GM21737 (cell line): Measurements from ENCODE around the gene PFKFB4.

Source experiments
- ATAC-seq: cut with Tn5 transposase; IDR thresholded peaks from one replicate; pipeline ENCODE4 v1.9.1; 2021; ENCODE audit warnings: mild to moderate bottlenecking, moderate library complexity; ENCODE audit not compliant: unreplicated experiment

The PFKFB4 gene

DNA sequence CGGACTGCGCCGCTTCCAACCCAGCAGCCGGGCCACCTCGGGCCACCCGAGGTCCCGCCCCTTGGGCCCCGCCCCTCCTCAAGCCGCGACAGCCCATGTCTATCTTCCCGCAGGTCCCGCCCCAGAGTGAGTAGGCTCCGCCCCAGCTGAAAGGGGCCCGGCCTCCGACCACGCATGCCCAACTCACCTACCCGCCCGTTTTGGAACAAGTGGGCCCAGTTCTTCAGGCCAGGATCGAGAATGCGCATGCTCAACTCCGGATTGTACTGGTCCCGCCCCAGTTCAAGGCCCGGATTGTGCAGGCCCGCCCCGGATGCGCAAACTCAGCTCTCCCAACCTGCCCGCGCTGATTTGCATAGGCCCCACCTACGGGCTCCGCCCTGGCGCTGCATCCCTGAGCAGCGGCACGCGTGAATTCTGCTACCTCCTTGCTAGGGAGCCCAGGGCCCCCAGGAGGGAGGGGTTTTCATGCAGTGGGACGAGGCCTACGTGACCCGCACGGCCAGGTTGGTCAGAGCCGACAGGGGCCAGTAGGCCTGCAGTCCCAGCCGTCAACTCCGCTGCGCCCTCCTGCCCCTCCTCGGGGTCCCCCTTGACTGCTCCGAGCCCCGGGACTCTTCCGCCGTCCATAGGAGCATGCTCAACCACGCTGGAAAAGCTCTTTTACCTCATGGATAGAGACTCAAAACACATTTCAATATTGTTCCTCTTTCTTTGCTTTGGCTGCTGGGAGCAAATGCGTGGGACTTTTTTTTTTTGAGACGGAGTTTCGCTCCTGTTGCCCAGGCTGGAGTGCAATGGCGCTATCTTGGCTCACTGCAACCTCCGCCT lies at the start of gene PFKFB4:
PFKFB4 (minus strand) TSS at position 8 of the 831 bp plus-strand sequence. CDS start 26 bp downstream, outside the sequence.
- peak; percentile 80 for ATAC-seq

DNA sequence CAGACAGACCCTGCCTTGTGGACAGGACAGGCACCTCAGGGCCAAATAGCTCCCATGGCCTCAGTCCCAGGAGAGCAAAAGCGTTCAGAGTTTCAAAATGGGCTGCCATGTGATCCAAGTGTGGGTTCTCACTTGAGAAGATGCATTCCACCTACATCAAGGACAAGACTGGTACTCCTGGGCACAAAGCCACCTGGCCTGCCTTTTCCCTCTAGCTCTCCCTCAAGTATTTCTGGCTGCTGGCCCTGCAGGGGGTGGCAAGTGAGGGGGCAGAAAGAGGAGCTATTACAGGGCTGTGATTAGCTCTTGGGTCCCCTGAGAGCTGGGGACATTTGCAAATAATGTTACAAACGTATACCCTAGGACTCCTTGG lies 45.0 kb upstream of the PFKFB4 start:
- ATAC-seq, result no peak

DNA sequence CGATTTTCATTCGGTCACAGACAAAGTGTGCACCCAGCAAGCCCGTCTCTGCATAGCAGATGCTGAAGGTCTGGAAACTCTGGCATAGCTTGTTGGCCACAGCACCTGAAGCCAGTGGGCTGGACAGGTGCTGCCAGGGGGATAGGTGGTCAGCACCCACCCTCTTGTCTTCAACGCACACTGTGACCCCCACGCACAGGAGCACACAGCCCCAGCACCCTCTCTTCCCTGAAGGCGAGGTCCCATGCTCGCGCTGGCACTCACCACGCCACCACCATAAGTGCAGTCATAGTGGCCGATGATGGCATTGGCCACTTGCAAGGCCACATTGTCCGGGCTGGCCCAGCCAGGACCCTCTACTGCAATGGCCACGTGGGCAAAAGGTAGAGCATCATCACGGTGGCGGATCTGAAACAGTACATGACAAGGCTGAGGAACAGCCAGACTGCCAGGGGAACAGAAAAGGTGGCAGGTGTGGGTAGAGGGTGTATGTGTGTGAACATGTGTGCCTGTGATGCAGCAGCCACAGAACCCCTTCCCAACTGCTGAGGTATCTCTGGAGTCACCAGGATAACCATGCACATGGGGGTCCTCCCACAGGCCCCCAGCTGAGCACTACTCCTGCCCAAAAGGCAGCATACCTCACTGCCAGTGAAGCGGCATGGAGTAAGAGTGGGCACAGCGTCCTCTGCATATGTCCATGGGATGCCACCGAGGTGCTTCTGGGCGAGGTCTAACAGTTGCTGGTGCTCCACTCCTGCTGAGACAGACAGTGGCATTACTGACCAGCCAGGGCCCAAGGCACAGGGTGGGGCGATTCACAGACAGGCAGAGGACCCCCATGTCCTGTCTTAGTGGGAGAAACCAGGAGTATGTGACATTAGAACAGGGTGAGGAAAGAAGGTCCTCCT lies 44.4 kb upstream of the PFKFB4 start:
- no peak for ATAC-seq

DNA sequence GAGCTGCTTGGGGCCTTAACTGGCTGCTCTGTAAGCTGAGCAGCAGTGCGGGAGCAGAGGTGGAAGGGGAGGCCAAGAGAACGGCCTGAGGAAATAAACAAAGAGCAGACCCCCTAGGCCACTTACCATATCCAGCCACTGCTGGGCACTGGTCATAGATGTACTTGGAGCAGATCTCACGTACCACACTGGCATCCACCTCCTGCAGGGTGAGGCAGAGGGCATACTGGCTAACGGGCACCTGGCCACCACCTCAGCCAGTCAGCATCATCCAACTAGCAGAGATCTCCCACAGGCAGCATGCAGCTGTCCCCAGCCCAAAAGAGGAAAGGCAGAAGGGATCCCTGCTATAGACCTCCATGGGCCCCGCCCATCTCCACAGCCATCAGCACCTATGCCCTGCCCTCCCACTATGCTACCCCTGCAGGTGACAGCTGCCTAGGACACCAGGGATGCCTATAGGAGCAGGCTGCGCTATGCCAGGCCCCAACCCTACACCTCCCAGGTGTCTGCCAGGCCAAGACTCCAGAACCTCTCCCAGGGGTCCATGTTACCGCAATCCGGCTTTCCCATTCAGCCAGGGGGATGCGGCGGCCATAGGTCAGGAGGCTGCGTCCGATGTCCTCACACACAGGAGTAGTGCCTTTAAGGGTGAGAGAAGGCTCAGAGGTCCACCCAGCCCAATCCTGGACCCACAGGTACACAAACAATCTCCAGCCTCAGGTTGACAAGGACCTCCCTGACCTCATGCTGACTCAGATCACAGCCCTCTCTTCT lies 43.1 kb upstream of the PFKFB4 start:
- no peak for ATAC-seq

DNA sequence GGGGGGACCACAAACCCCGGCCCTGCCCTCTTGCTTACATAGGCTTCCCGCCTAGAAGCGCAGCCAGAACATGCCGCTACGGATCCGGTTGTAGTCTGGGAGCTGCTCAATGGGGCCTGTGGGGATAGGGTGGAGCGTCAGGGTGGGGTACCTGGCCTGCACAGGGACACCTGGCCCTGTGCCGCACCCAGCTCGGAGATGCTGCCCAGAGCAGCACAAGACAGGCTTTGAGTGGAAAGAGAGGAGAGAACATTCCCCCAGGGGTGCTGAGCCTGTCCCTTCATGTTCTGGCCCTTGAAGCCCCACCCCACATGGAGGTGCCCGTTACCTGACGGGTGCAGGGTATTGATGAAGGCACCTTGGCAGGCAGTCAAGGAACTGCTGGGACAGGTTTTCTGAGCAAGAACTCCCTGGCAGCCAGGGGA lies 42.5 kb upstream of the PFKFB4 start:
- ATAC-seq, result no peak

DNA sequence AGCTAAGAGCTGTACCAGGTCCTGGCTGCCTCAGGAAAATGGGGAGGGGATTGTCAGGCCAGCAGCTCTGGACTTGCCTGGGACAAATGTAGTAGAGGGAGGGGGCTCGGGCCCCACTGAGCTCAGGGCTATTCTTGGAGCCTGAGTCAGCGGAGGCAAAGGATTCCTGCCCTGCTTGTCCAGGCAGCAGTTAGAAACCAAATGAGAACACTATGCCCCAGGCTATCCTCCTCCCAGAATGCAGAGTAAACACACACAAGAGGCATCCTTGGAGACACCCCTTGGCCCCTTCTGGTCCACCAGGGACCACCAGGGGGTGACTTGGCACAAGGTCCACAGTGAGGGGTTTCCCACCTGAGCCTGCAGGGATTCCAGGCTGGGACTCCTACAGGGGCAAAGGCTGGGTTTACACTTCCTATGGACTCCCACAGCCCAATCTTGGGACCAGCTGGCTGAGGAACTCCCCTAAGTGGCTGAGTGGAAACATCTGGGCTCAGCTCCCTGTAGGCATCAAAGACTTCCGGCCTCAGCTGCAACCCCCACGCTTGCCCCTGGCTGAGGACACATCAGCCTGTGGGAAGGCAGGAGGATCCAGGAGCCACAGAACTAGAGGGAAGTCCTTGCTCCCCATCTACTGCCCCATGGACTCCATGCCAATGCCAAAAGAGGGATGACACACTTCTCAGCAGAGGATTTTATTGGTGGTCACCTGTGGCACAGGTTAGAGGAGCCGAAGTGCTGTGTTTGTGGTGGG lies 41.9 kb upstream of the PFKFB4 start:
- ATAC-seq, result no peak

DNA sequence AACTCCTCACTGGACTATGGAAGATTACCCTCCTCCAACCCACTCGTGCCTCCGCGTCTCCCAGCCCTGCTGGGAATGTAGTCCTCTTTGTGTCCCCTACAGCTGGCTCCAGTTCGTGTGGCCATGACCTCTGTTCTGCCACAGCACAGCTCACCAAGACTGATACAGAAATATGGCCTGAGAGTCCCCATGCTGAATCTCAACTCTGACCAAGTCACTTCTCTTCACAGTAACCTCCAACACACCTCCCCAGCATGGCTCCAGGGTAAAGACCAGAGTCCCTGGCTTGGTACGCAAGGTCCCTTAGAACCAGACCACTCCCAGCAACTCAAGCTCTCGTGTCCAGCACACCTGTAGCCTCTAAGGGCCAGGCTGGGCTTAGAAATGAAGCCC lies 40.8 kb upstream of the PFKFB4 start:
- ATAC-seq, result no peak

DNA sequence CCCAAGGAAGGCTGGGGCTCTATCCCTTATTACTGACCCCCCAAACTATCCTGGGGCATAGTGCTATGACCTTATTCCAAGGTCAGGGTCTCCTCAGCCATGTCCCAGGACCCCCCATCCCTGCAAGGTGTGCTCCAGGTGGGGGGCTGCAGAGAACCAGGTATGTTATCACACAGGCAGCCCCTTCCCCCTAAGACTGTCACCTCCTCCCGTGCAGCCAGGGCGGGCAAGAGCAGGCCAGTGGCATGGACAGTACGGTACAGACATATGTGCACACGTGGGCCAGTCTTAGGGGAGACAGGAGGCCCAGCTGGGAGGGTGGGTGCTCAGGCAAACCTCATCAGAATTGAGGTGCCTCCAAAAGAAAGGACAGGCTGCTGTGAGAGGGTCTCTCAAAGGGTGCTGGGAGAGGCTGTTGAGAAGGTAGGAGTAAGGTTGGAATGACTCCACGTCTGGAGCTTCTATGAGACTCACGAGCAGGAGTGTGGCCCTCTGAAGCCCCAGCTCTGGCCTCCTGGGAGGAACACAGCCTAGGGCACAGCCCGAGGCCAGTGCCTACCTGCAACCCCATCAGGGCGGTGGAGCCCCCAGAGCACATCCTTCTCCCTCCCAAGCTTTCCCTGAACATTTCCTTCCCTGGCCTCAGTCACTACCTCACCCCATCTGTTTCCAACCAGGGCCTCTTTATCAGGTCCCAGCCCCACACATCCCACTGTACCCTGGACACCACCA lies 40.2 kb upstream of the PFKFB4 start:
- no peak for ATAC-seq

DNA sequence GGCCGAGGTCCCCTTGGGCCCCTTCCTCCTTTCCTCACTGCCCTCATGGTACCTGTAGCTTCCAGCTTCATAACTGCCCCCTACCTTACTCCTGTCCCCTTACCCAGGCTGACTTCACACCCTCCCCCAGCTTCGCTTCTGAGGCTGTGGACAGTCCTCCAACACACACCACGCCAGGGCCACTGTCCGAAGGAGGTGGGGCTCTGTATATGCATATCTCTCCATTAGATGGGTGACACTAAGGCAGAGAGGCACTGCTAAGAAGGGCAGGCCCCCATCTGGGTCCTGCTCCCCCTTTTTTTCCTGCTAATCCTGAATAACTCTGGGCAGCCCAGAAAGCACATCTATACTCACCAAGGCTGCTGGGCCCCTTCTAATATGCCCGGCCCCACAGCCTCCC lies 39.6 kb upstream of the PFKFB4 start:
- ATAC-seq, result no peak

DNA sequence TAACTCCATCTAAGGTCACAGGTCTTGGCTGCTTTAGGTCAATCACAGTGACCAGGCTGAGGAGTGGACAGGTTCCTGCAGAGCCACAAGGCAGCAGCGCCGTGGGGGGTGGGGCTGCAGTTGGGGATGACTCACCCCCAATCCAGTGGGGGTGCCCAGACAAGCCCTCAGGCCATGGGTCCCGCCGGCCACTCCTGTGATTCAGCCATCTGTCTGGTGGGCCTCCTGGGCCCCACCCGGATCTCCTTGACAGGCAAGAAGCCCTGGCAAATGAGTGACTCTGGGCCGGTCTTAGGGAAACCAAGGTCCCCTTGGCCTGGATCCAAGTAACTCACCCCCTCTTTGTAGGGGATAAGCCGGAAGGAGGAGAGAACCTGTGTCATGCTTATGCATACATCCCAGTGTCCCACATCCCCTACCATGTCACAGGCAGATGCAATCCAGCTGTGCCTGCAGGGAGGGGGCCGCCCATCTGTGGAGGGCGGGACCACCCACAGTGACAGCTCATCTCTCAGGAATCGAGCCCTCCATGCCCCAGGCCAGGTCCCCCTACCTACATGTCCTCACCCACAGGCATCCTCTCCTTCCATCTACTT lies 39.0 kb upstream of the PFKFB4 start:
- ATAC-seq, result no peak

DNA sequence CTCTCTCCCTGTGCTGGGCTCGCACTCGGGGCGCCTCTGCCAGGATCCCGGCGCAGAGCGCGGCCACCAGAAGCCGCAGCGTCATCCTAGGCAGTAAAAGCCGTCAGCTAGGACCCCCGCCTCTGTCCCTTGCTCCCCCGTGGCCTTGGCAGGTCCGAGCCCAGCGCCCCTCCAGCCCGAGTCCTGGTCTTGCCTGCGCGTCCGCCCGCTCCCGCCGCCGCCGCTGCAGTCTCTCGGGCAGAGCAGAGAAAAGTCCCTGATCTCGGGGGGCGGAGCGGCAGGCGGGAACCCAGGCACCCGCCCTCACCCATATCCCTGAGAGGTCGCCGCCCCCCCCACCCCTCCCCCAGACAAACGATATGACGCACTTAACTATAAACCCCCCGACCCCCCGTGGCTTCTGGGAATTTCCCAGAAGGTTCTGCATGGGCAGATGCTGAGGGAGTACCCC lies 38.5 kb upstream of the PFKFB4 start, which contains the start of gene COL7A1:
COL7A1 (minus strand) TSS at position 255 of the 451 bp plus-strand sequence; CDS start at position 85, 170 bp downstream.
- no peak for ATAC-seq

DNA sequence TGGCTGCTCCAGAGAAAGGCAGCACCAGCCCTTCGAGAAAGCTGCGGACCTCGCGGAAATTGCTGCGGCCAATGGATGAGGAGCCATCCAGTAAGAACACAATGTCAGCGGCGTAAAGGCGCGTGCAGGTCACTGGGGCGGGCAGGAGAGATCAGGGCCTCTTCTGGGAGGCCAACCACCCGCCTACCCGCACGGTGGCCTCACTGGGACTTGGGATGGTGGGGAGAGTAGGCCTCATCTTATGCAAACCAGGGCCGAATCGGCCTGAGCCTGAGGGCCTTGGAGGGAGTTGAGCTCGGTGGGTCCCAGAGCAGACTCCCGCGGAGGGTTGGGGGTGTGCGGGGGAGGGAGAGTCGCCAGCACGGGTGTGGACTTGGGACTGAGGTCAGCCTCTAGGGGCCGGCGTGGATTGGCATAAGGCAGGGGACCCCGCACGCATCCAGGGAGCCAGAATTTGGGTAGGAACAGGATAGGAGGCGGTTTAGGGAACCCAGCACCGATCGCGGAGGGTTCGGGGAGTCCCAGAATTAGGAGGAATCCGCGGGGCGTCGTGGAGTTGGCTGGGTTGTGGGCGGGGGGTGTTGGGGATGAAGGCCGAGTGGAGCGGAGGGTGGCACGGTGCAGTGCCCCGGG lies 37.9 kb upstream of the PFKFB4 start:
- no peak for ATAC-seq

DNA sequence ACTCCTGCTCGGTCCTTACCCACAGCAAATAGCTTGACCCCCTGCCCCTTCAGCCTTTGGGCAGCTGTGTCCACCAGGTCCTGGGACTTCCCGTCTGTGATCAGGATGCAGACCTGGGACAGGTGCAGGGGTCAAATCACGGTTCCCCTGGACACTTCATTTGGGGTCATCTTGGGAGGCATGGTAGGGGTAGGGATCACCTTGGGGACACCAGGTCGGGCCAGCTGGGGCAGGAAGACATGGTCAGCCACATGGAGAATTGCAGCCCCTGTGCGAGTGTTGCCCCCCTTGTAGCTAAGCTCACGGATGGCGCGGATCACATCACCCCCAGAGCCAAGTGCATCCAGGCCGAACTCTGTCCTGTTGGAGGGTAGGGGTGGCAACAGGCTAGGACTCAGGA lies 36.7 kb upstream of the PFKFB4 start:
- ATAC-seq, result no peak

DNA sequence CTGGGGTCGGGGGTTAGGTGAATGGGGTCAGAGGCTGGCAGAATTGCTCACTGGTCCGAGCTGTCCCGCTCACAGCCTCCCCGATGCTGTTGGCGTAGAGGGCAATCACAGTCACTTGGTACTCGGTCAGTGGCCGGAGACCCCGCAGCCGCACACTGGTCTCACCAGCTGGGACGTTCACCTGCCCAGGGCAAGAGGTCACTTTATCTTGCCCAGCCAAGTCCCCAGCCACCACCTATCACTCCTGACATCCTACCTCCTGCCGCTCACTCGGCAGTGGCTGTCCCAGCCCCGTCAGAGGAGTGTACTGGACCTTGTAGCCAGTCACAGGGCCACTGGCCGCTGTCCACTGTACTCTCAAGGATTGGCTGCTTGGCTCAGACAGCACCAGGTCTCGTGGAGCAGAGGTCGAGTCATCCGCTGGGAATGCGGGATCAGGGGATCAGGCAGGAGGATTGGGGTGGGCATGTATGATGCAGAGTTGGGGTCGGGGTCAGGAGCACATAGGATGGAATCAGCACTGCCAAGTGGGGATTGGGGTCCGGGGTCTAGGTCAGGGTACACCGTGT lies 36.0 kb upstream of the PFKFB4 start:
- ATAC-seq, result no peak

DNA sequence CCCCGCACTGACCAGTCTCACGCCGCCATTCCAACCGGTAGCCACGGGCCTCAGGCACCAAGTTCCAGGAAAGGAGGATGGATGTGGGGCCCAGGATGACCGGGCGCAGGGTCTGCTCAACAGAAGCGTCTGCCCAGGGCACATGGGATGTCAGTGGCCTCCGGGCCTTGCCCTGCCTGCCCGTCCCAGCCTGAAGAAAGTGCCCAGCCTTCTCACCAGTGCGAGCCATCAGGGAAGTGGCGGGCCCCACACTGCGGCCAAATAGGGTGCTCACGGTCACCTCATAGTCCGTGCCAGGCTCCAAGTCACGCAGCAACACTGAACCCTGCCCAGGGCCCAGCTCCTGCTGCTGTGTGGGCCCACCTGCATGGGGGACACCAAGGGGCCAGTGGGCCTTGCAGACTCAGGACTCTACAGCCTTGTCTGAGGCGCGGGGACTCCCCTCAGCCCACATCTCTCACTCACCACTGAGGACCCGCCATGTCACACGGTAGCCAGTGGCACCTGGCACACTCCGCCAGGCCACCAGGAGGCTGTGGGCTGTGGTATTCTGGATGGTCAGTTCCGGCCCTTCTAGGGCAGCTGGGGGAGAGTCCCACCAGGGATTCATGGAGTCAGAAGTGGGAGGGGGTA lies 35.4 kb upstream of the PFKFB4 start:
- no peak for ATAC-seq

DNA sequence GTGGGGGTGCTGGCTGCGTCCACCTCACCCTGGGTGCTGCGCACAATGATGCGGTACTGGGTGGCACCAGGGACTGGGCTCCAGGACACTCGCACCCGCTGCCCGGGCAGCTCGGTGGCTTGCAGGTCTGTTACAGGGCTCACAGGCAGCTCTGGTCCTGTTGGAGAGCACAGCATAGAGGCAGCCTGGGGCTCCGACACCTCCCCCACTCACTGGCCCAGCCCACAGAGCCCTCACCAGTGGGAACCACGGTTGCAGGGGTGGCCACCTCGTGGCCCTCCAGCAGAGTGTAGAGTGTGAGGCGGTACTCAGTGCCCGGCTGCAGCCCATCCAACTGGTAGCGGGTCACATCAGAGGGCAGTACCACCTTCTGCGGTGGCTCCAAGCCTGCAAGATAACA lies 34.8 kb upstream of the PFKFB4 start:
- no peak for ATAC-seq

DNA sequence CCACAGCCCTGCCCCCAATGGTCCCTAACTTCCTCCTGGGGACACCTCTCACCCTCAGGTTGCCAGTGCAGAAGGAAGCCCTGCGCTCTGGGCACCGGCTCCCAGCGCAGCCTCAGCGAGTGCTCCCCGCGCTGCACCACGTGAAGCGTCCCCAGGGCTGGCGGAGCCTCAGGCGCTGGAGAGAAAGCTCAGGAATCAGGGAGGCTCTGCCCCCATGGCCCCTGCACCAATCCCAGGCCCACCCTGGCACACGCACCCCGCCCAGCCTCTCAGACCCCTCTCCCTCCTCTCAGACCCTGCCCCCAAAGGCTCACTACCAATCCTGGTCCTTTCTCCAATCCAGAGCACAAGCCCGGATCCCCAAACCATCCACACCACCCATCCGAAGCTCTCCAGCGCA lies 31.6 kb upstream of the PFKFB4 start:
- ATAC-seq, result no peak

DNA sequence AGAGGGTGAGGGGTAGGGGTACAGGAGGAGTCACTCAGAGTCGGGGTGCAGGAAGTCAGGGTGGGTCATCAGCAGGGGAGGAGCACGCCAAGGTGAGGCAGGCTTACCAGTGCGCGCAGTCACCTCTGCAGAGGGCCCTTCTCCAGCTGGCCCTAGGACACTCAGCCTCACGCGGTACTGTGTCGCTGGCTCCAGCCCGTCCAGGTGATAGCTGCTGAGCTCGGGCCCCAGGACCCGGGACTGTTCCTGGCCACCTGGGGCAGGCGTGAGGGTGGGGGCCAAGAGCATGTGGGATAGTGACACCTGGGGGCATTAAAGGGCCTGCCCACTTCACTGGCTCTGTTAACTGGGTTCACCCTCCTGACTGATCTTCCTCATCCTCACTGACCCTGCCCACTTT lies 31.1 kb upstream of the PFKFB4 start:
- ATAC-seq, result no peak
